ENCODE data around the gene TMEM239.
"Not testable (repeated sequence)": the region's sequence is repeated elsewhere in the genome, so short reads cannot be mapped to it uniquely, and the experiment has no call there.

Gene TMEM239

DNA sequence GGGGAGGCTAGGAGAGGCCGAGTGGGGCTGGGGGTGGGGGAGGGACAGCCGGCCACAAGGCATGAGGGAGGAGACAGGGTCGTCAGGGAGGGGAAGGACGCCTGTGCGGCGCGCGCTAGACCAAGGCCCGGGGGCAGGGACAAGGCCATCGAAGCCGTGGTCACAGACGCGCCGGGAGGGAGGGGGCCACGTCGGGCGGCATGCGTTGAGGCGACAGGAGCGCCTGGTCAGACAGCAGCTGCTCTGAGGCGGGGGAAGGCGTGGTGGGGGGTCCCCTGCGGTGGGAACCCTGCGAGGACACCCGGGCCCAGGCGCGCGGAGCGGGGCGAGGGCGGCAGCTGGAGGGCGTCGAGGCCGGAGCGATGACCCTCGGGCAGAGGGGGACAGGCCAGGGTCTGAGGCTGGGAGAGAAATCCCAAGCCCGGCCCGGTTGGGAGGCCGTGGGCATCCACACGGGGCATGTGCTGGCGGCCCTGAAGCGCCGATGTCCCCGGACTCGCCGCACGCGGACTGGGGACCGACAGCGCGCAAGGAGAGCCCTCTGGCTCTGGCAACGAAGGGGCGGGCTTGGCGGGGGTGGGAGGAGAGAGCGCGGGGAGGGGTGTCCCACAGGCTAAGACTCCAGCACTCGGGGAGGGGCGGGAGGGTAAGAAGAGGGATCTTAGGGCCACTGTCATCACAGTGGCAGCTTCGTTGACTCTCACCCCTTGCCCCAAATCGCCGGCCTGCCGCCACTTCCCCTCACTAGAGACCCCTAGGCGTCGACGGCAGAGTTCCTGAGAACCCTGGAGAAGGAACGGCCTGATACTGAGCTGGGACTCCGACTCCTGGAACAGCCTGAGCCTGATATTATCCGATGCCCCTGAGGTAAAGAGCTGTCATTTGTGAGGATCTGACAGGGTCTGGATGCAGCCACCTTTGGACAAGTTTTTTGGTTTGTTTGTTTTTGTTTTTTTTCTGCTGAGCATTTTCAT is 5.0 kb downstream of the TMEM239 start:
- DNase-seq (ENCODE audit: low read depth): no peak

DNA sequence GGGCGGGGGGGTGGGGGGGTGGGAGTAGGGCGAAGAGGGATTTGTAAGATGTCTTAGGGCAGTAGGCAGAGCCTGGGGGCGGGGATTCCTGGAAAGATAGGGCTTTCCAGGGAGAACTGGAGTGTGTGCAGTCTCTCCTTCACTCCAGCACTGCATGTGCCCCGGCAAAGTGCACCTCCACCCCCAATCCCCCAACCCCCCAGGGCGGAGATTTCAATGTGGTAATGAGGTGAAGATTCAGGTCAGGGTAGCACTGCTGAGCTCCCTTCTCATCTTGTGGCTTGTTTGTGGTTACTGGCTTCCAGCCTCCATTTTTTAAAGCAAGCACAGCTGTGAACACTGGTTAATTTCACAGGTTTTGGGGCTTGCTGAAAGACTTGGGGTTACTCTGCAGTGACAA is 5.9 kb downstream of the TMEM239 start:
- no peak for DNase-seq (ENCODE audit: low read depth)

DNA sequence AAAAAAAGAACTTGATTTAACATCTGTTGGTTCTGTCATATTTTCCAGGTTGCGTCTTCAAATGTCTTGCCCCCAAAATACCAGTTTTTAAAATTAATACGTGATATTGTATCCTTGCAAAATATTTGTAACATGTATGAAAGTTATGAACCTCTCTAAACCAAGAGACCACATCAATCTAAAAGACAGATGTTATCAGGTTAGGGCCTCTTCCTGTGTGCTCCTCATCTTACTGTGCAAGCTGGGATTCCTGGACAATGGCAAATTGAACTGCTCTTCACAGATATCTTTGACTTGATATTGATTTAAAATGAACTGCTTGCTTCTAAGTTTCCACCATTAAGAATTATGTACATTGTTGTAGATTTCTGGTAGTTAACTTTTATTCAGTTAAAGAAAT is 9.6 kb downstream of the TMEM239 start:
- no peak for DNase-seq (ENCODE audit: low read depth)

DNA sequence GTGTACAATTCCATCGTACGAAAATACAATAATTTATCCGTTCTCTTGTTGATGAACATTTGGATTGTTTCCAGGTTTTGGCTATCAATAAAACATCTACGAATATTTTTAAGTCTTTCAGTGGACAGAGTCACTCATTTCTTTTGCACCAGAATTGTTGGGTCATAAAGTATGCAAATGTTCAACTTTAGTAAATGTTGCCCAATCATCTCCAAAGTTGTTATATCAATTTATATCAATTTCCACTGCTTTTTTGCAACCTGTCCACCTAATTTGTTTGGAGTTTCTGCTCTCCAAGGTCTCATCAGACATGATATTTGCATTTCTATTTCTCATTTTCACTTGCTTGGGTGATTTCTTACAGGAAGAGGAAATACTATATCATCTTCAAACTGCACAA is 10.5 kb downstream of the TMEM239 start:
- no peak for DNase-seq (ENCODE audit: low read depth)

DNA sequence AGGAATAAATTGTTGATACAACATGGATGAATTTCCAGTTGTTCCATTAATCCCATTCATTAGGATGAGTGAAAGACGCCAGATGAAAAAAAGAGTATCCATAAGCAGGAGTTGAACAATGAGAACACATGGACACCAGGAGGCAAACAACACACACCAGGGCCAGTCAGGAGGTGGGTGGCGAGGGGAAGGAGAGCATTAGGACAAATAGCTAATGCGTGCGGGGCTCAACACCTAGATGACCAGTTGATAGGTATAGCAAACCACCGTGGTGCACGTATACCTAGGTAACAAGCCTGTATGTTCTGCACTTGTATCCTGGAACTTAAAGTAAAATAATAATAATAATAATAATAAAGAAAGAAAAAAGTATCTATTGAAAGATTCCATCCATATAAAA is 13.2 kb downstream of the TMEM239 start:
- DNase-seq (ENCODE audit: low read depth): no peak

DNA sequence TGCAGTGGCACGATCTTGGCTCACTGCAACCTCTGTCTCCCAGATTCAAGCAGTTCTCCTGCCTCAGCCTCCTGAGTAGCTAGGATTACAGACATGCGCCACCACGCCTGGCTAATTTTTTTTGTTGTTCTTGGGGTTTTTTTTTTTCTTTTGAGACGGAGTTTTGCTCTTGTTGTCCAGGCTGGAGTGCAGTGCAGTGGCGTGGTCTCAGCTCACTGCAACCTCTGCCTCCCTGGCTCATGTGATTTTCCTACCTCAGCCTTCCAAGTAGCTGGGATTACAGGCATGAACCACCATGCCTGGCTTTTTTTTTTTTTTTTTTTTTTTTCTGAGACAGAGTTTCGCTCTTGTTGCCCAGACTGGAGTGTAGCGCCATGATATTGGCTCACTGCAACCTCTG is 15.0 kb downstream of the TMEM239 start:
- DNase-seq (ENCODE audit: low read depth): not testable (repeated sequence)

DNA sequence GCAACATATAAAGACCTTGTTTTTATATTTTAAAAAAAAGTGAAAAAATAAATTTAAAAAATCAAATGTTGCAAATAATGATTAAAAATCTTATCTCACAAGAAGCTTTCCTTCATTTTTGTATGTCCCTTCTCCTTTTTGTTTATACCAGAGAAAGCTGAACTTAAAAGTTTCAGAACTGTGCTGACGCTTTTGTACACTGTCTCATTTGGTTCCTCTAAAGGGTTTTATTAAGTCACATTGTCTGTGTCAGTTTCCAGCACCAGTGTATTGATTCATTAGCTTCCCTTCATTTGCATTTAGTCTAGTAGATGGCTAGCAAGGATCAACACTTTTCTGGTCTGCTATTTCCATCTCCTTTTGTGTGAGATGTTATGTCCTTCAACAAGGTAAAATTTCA is 17.6 kb downstream of the TMEM239 start:
- DNase-seq (ENCODE audit: low read depth): no peak

DNA sequence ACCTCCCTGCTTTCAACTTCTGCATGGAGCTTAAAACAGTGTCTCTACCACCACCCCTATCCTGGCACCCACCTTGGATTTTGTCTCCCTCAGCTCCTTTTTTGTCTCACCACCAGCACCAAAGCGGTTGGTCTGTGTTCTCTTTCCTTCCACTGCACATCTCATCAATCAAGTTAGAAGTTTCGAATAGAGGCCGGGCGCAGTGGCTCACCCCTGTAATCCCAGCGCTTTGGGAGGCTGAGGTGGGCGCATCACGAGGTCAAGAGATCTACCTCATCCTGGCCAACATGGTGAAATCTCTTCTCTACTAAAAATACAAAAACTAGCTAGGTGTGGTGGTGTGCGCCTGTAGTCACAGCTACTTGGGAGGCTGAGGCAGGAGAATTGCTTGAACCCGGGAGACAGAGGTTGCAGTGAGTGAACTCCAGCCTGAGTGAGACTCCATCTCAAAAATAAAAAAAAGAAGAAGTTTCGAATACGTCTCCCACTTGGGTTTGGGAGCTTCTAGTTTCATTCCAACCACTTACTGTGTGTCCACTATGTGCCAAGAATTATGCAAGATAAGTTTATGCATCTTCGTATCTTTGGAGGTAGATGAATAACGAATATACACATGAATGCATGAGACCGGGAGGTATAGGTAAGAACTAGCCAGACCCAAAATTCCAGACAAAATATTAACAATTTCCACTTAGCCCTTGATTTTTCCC is 18.4 kb downstream of the TMEM239 start:
- DNase-seq (ENCODE audit: low read depth): no peak

DNA sequence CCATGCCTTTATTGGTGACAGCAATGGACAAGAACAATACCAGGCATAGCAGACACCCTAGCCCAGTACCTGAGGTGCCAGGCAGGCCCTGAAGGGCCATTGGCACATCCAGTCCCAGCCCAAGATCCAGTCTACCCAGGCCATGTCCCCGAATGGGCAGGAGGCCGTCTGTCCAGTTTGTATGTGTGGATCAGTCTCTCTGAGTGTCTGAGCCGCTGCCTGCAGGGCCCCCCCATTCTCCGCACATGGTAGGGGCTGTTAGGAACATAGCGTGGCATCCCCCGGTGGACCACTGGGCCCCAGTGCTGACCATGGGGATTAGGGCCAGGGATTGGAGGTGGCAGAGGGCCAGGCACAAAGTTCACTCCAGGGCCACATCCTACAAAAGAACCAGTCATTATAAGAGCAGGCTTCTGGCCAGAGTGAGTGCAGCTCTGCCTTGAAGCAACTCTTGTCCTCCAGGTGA is 19.2 kb downstream of the TMEM239 start:
- no peak for DNase-seq (ENCODE audit: low read depth)

DNA sequence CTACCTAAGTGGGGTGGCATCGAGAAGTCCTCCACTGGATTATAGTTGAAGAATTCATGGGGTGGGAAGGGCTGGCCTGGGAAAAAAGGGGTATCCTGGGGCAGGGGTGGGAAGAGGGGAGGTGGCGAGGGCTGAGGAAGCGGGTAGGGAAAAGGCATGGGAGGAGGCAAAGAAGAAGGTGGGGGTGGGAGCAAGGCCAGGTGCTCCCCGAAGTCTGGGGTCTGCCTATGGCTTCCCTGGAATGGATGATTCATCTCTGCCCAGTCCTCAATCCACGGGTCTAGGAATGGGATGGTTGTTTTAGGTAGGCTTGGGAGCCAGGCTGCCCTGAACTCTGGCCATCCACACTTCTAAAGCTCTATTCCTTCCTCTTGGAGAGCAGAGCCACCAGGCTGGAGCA is 19.9 kb downstream of the TMEM239 start:
- no peak for DNase-seq (ENCODE audit: low read depth)

DNA sequence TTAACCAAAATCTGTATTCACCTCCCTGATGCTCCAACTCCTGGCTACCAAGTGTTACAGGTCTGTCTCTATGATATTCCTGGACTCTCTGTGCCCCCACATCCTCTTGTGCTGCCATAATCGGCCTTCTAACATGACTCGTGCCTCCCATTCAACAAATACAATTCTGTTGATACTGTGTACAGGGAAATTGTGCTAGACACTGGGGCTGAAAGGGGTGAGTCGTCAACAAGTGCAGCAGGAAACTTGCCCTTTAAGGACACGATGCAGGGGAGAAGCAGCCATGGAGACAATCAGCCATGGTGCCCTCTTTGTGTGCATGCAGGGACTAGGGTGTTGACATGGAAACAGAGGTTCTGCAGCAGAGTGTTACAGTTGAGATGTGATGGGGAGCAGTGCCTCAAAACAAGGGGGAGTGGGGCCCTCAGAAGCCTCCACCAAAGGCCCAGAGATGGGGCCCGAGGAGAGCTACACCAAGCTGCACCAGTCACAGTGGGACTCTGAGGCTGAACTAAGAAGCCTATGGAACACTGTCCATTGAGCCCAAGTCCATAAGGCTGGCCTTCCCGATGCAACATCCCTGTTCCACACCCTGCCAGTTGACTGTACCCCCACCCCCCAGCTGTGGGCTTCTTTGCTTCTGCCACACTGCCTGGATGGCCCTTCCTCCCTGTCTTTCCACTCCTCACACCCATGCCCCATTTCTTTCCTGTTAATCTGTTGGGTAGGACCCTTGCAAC is 21.2 kb downstream of the TMEM239 start:
- no peak for DNase-seq (ENCODE audit: low read depth)

DNA sequence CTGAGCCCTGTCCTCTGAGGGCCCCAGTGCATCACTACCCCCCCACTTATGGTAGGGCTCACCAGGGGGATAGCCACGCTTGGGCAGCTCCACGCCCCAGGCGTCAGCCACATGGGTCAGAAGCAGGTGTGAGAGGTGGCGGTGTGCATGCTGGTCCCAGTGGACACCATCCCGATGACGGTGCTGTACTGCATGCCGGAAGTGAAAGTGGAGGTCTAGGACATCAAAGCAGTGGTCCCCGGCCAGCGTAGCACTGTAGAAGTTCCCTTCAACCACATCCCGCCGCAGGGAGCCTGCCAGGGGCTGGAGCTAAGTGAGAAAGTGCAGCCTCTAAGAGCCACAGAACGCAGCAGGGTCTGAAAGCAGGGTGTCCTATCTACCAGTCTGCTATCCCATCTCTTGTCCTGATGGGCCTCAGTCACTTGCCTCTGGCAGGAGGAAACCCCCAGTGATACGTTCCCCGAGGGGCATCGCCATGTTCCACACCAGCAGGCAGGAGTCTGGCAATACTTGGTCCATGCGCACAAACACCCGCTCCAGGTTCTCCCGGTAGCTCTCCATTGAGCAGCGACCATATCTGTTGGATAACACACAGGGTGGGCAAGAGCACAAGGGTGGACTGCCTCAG is 22.1 kb downstream of the TMEM239 start:
- DNase-seq (ENCODE audit: low read depth): no peak

DNA sequence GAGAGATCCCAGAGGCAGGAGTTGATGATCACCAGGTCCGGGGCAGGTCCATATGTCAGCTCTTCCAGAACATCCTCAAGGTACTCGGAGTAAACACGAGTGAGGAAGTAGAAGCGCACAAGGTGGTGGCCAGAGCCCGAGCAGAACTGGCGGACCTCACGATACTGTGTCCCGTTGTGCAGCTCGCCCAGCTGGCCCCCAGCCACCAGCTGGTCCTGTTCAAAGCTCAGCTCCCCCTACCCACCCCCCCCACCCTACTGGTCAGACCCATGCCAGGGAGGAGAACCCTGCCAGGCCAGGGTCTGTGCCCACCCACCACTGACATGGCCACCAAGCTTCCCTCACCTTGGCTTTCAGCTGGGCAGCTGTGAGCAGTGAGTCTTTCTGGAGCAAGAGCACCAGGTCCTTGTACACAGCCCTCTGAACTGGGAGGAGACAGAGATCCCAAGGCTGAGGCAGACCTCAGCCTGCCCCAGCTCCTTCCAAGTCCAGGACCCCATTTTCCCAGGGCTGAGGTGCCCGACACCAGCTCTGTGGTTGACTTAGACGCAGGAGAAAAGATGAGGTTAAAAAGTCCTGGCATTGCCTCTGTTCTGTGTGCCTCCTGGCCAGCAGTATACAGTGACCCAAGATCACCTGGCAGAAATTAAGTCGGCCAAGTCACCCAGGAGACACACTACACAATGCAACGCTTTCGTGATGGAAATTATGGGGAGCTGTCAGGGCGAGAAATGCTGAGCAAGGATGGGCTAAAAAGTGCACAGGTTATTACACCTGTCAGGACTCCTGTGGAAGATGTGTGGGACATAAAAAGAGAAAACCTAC is 22.9 kb downstream of the TMEM239 start:
- no peak for DNase-seq (ENCODE audit: low read depth)

DNA sequence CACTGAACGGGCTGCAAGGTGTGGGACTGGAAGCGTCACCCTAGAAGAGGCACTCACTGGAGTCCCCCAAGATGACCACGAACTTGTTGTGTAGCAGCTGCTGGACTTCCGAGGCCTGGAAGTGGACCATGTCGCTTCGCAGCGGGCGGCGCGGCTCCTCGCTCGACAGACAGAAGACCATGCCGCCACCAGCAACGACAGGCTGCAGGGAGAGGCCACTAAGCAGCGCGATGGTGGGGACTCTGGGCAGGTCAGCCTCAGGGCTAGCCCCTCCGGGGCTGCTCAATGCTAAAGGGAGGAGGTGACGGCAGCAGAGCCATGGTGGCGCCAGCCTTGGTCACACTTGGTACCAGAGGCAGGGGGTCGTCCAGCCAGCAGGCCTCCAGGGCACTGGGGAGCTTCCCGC is 23.6 kb downstream of the TMEM239 start:
- no peak for DNase-seq (ENCODE audit: low read depth)

DNA sequence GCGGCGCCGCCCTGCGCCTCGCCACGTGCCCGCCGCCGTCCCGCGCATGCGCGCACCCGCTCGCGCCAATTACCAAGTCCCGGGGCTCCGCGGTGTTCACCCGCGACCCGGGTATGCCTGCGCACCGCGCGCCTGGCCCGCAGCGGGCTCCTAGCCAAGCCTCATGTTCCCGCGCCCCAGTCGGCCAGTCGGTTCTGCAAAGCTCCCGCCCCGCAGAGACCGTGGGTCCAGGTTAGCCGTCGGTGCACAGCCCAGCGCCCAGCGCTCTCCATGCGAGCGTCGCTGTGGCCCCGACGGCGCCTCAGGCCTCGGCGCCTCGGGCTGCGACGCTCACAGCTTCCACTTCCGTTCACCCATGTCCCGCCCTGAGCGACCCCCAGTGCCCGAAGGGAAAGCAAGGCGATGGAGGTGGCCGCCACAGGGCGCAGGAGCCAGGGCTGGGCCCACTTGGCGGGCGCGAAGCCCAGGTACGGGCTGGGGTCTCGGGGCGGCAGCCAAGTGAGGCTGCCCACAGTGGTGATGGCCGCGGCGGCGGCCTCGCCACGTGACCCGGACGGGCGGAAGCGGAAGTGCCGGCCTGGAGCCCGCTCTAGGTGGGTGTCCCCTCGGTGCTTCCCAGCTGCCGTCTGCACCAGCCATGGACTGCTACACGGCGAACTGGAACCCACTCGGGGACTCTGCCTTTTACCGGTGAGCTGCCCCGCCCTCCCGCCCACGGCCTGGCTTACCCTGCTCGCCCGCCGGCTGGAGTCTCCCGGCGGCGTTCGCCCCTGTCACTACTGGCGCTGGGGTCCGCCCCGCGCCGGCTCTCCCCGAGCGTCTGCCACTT is 24.2 kb downstream of the TMEM239 start, which contains the start of the genes PCED1A and VPS16:
PCED1A (minus strand) TSS at position 518 of the 829 bp plus-strand sequence. CDS start 743 bp downstream, outside the sequence.
VPS16 (plus strand) TSS at position 608 of the 829 bp plus-strand sequence; CDS start at position 638, 30 bp downstream.
- DNase-seq (ENCODE audit: low read depth): peak; percentile 69

DNA sequence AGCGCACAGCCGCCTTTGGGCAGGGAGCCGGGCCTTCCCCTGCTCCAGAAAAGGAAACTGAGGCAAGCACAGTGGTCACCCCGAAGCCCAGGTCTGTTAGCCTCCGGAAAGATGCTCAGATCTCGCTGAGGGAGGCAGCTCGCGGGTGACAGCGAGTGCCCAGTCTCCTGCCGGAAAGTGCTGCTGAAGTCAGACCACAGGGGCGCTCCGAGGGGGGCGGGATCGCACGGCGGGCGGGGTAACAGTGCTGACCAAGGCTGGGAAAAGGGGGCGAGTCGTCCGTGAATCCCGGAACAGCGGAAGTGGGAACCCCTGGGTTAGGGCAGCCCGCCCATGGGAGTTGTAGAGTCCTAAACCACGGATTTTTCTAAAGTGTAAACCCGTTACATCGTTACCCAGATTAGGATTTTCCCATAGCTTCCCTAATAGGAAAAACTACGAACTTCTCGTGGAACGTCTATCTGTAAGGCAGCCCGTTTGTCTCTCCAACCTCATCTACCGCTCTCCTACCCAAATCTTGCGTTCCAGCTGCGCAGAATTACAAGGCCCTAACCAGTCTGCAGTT is 24.9 kb downstream of the TMEM239 start:
- no peak for DNase-seq (ENCODE audit: low read depth)

DNA sequence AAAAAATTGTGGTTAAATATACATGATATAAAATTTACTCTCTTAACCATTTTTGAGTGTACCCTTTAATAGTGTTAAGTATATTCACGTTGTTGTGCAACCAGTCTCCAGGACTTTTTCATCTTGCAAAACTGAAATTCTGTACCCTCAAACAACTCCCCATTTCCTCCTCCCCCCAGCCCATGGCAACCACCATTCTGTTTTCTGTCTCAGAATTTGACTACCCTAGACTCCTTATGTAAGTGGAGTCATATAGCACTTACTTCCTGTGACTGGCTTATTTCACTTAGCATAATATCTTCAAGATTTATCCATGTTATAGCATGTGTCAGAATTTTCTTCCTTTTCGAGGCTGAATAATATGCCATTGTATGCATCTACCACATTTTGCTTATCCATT is 29.4 kb downstream of the TMEM239 start:
- DNase-seq (ENCODE audit: low read depth): no peak

DNA sequence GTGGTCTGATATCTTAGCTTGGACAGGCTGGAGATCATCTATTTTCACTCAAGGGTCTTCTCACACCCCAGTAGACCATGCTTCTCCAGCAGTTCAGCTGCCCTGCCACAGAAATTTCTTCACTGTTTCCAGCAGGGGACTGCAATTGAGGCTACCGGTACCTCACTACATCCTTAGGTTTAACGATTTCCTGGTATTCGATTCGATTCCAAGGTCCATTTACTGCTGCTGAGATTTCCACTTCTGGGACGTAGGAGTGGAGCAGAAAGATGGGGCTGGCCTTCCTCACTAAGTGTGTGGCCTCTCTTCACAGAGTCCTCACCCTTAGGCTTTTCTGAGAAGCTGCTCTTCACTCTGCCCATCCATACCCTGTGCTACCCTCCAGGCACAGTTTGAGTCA is 30.5 kb downstream of the TMEM239 start:
- DNase-seq (ENCODE audit: low read depth): no peak

DNA sequence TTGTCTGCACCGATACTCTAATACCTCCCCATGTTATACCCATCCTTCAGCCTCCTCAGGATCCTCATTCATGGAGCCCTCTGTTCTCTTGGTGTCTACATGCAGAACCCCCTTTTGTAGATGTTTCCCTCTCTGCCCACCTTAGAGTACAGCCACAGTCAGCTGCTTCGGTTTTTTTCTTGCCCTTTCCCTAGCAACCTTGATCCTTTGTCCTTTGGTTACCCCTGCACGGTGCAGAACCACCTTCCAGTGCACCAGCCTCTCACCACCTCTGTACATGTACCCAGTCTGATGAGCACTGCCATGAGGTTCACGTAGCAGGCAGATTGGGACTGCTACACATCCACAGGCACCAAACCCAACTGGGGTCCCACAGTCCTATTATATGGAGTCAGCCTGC is 31.6 kb downstream of the TMEM239 start:
- DNase-seq (ENCODE audit: low read depth): no peak

DNA sequence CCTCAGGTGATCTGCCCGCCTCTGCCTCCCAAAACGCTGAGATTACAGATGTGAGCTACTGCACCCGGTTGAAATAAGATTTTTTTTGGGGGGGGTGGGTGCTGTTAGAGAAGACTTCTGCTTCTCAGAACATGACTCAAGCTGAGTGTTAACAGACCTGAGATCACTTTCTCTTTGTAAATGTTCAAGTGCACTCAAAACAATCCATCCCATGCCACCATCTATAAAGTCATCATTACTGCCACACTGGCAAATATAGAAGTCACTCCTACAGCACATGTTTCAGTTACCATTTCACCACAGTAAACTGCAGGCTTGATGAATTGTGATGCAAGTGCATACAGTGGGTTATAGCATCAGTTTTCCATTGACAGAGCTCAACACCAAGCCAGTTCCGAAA is 33.4 kb downstream of the TMEM239 start:
- no peak for DNase-seq (ENCODE audit: low read depth)

All from stromal cell of bone marrow (primary cell).